HCT116 (cell line): Measurements from ENCODE around the gene GDF2.

Experiments used
- CEBPB ChIP-seq: IDR thresholded peaks from 2 replicates; pipeline ENCODE4 v1.6.1; 2012; ENCODE audit warnings: low read depth
- EGR1 ChIP-seq: IDR thresholded peaks from 2 replicates; pipeline ENCODE4 v1.6.1; 2012; ENCODE audit warnings: low read depth
- EZH2 ChIP-seq: fragments of 200-600 bp; sonication (generic); IDR thresholded peaks from 2 replicates; pipeline ENCODE4 v1.6.1; 2017; ENCODE audit warnings: antibody characterized with exemption, mixed run types
- FOSL1 ChIP-seq: IDR thresholded peaks from 2 replicates; pipeline ENCODE4 v1.6.1; 2012; ENCODE audit warnings: low read depth
- JUND ChIP-seq: IDR thresholded peaks from 2 replicates; pipeline ENCODE4 v1.6.1; 2012
- POLR2A ChIP-seq: IDR thresholded peaks from 2 replicates; pipeline ENCODE4 v1.7.0; 2011; ENCODE audit warnings: borderline replicate concordance; ENCODE audit not compliant: insufficient read depth, insufficient read length; ENCODE audit errors: extremely low read depth
- POLR2AphosphoS5 ChIP-seq: IDR thresholded peaks from 2 replicates; pipeline ENCODE4 v1.6.1; 2011; ENCODE audit warnings: mild to moderate bottlenecking, low read depth, low read length, moderate library complexity
- SIN3A ChIP-seq: IDR thresholded peaks from 2 replicates; pipeline ENCODE4 v1.6.1; 2012; ENCODE audit warnings: low read depth
- SP1 ChIP-seq: IDR thresholded peaks from 2 replicates; pipeline ENCODE4 v1.6.1; 2012; ENCODE audit warnings: low read depth
- ZNF274 ChIP-seq: fragments of 200-500 bp; sonication (Bioruptor generic); IDR thresholded peaks from 2 replicates; pipeline ENCODE4 v1.6.1; 2014; ENCODE audit warnings: mild to moderate bottlenecking, low read depth, low read length, inconsistent platforms
- TF ChIP-seq, protein P1 (sequence below), 3 experiments: fragments of 200-600 bp in 1 of 3; sonication (generic) in 1 of 3; IDR thresholded peaks in 2 of 3; conservative IDR thresholded peaks in 1 of 3; 2 replicates each; pipeline ENCODE4 v1.5.1; 2012 to 2017; ENCODE audit warnings: low read depth in 2 of 3, low read length in 2 of 3, antibody characterized with exemption in 1 of 3, borderline replicate concordance in 1 of 3, control low read depth in 1 of 3, mild to moderate bottlenecking in 1 of 3, mixed read lengths in 1 of 3, mixed run types in 1 of 3, moderate library complexity in 1 of 3; ENCODE audit not compliant: insufficient read depth in 1 of 3
- TF ChIP-seq, protein P2 (sequence below): IDR thresholded peaks from 2 replicates; pipeline ENCODE4 v1.6.1; 2012
- TF ChIP-seq, protein P3 (sequence below): IDR thresholded peaks from 2 replicates; pipeline ENCODE4 v1.6.1; 2012; ENCODE audit warnings: low read depth

DNA sequence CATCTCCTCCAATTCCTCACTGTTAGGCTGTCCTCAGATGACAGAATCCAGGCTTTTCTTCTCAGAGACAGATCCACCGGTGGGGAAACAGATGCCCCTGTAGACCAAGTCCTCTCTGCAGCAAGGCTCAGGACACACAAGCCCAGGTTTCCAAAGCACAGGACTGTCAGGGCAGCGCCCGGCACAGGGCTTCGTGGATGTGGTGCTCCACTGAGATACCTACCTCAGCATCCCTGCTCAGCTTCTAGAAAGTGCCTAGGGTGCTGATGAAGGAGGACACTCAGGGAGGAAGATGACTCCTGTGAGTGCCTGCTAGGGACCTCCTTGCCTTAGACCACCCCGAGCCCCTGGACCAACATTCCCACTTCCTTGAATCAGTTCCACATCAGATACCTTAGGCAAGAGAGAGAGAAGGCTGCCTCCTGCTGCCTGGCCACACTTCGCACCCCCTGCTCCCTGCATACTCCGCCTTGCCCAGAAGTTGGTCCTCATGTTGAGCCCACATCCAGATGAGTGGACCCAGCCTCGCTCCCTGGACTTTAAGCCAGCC, 17.0 kb downstream of the GDF2 start:
- no peak for TF ChIP-seq POLR2AphosphoS5
- TF ChIP-seq, protein P1, sequence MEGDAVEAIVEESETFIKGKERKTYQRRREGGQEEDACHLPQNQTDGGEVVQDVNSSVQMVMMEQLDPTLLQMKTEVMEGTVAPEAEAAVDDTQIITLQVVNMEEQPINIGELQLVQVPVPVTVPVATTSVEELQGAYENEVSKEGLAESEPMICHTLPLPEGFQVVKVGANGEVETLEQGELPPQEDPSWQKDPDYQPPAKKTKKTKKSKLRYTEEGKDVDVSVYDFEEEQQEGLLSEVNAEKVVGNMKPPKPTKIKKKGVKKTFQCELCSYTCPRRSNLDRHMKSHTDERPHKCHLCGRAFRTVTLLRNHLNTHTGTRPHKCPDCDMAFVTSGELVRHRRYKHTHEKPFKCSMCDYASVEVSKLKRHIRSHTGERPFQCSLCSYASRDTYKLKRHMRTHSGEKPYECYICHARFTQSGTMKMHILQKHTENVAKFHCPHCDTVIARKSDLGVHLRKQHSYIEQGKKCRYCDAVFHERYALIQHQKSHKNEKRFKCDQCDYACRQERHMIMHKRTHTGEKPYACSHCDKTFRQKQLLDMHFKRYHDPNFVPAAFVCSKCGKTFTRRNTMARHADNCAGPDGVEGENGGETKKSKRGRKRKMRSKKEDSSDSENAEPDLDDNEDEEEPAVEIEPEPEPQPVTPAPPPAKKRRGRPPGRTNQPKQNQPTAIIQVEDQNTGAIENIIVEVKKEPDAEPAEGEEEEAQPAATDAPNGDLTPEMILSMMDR (IDR thresholded peaks at IDR 0.05 in 2 of 3, conservative IDR thresholded peaks at IDR 0.05 in 1 of 3; ENCODE audit: borderline replicate concordance in 1 of 3, insufficient read depth in 1 of 3, low read depth in 2 of 3, low read length in 2 of 3): no peak
- TF ChIP-seq SIN3A: no peak
- TF ChIP-seq EZH2: no peak
- TF ChIP-seq, protein P2, sequence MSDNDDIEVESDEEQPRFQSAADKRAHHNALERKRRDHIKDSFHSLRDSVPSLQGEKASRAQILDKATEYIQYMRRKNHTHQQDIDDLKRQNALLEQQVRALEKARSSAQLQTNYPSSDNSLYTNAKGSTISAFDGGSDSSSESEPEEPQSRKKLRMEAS: no peak
- TF ChIP-seq ZNF274: no peak
- no peak for TF ChIP-seq CEBPB
- TF ChIP-seq, protein P3, sequence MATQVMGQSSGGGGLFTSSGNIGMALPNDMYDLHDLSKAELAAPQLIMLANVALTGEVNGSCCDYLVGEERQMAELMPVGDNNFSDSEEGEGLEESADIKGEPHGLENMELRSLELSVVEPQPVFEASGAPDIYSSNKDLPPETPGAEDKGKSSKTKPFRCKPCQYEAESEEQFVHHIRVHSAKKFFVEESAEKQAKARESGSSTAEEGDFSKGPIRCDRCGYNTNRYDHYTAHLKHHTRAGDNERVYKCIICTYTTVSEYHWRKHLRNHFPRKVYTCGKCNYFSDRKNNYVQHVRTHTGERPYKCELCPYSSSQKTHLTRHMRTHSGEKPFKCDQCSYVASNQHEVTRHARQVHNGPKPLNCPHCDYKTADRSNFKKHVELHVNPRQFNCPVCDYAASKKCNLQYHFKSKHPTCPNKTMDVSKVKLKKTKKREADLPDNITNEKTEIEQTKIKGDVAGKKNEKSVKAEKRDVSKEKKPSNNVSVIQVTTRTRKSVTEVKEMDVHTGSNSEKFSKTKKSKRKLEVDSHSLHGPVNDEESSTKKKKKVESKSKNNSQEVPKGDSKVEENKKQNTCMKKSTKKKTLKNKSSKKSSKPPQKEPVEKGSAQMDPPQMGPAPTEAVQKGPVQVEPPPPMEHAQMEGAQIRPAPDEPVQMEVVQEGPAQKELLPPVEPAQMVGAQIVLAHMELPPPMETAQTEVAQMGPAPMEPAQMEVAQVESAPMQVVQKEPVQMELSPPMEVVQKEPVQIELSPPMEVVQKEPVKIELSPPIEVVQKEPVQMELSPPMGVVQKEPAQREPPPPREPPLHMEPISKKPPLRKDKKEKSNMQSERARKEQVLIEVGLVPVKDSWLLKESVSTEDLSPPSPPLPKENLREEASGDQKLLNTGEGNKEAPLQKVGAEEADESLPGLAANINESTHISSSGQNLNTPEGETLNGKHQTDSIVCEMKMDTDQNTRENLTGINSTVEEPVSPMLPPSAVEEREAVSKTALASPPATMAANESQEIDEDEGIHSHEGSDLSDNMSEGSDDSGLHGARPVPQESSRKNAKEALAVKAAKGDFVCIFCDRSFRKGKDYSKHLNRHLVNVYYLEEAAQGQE: no peak
- TF ChIP-seq POLR2A: no peak
- no peak for TF ChIP-seq JUND
- no peak for TF ChIP-seq FOSL1
- TF ChIP-seq SP1: no peak
- TF ChIP-seq EGR1: no peak
